A549 (cell line): ENCODE results near the gene GABRD. TPM values are rescaled to one million over a fixed set of nuclear protein-coding genes. Genes with fewer than 3 reads are reported as not detected.

ENCODE experiments used
- ATAC-seq, 2 experiments: fragments of 200-7000 bp in 1 of 2; fragments of >200 bp in 1 of 2; cut with Nextera tagmentation in 1 of 2; cut with Tn5 transposase in 1 of 2; 3 replicates each; pipeline versions ENCODE4 v1.8.0 to v1.9.1; 2018 to 2020; ENCODE audit warnings: mild to moderate bottlenecking in 1 of 2, moderate library complexity in 1 of 2
- CTCF ChIA-PET: fragments of 300-600 bp; sonication (Branson Sonifier 250); formaldehyde crosslinking; extraction: SDS; loops from one replicate; lab custom pipeline; 2021; ENCODE audit warnings: antibody characterized with exemption, inconsistent platforms; lab: Yijun Ruan, JAX
- POLR2A ChIA-PET: fragments of 350-600 bp; formaldehyde crosslinking; extraction: SDS; loops from one replicate; lab custom pipeline; 2021; ENCODE audit warnings: antibody characterized with exemption, inconsistent platforms; lab: Yijun Ruan, JAX
- DNase-seq, 2 experiments: peaks; one replicate each; pipeline versions ENCODE4 v3.0.0 to v3.0.0-alpha.2; 2011 to 2016; ENCODE audit warnings: low read depth in 1 of 2, low spot score in 1 of 2
- FAIRE-seq: peaks from 2 replicates; lab custom pipeline; 2011; peaks lifted over from hg19 to GRCh38; lab: Jason Lieb, UNC
- H3K27ac ChIP-seq, 2 experiments: fragments of >200 bp; sonication (Bioruptor Twin); formaldehyde crosslinking; 3 replicates each; pipeline ENCODE4 v1.5.1; 2016 to 2017
- H3K4me1 ChIP-seq: fragments of >200 bp; sonication (Bioruptor Twin); formaldehyde crosslinking; 3 replicates; pipeline ENCODE4 v1.6.1; 2016
- H3K4me2 ChIP-seq: fragments of >200 bp; sonication (Bioruptor Twin); formaldehyde crosslinking; 3 replicates; pipeline ENCODE4 v1.6.1; 2016
- H3K4me3 ChIP-seq: fragments of >200 bp; sonication (Bioruptor Twin); formaldehyde crosslinking; 3 replicates; pipeline ENCODE4 v1.5.1; 2016
- H3K9me3 ChIP-seq: fragments of >200 bp; sonication (Bioruptor Twin); formaldehyde crosslinking; 3 replicates; pipeline ENCODE4 v1.6.1; 2016
- CHD2 ChIP-seq: fragments of 150-350 bp; IDR thresholded peaks from 2 replicates; pipeline ENCODE4 v1.6.1; 2014; ENCODE audit warnings: low read length; ENCODE audit not compliant: partially characterized antibody
- CHD4 ChIP-seq: fragments of 200-600 bp; sonication (generic); IDR thresholded peaks from 2 replicates; pipeline ENCODE4 v1.6.1; 2016; ENCODE audit warnings: antibody characterized with exemption, mild to moderate bottlenecking, borderline replicate concordance
- EHF ChIP-seq: fragments of 250-450 bp; sonication (Bioruptor Pico); IDR thresholded peaks from 2 replicates; pipeline ENCODE4 v1.5.0; 2020; ENCODE audit warnings: mild to moderate bottlenecking
- EP300 ChIP-seq, 2 experiments: fragments of >200 bp; sonication (Bioruptor Twin); formaldehyde crosslinking; IDR thresholded peaks; 2 replicates in 1 of 2; 3 replicates in 1 of 2; pipeline ENCODE4 v1.6.1; 2016 to 2017
- FOSB ChIP-seq: fragments of 250-450 bp; sonication (Bioruptor Pico); IDR thresholded peaks from 2 replicates; pipeline ENCODE4 v1.5.0; 2020; ENCODE audit warnings: mild to moderate bottlenecking, moderate library complexity
- HOXA7 ChIP-seq: fragments of 250-450 bp; sonication (Bioruptor Pico); IDR thresholded peaks from 2 replicates; pipeline ENCODE4 v1.5.0; 2020; ENCODE audit warnings: mild to moderate bottlenecking, moderate library complexity
- HOXB13 ChIP-seq: fragments of 250-450 bp; sonication (Bioruptor Pico); IDR thresholded peaks from 2 replicates; pipeline ENCODE4 v1.5.0; 2020; ENCODE audit warnings: low read depth, mild to moderate bottlenecking, moderate library complexity
- HOXB5 ChIP-seq: fragments of 250-450 bp; sonication (Bioruptor Pico); IDR thresholded peaks from 2 replicates; pipeline ENCODE4 v1.5.0; 2020; ENCODE audit warnings: mild to moderate bottlenecking, moderate library complexity
- MAZ ChIP-seq: fragments of 150-350 bp; IDR thresholded peaks from 2 replicates; pipeline ENCODE4 v1.6.1; 2014; ENCODE audit warnings: antibody characterized with exemption, low read depth, low read length, borderline replicate concordance
- MYC ChIP-seq: IDR thresholded peaks from 2 replicates; pipeline ENCODE4 v1.6.1; 2012; ENCODE audit warnings: mild to moderate bottlenecking, inconsistent platforms, low read length, improper control_type of control experiment, borderline replicate concordance
- POLR2A ChIP-seq: IDR thresholded peaks from 2 replicates; pipeline ENCODE4 v1.6.1; 2012; ENCODE audit warnings: mild to moderate bottlenecking, low read length
- RAD21 ChIP-seq, 2 experiments: fragments of >200 bp in 1 of 2; sonication (Bioruptor Twin) in 1 of 2; formaldehyde crosslinking in 1 of 2; IDR thresholded peaks in 1 of 2; conservative IDR thresholded peaks in 1 of 2; 2 replicates in 1 of 2; 3 replicates in 1 of 2; pipeline ENCODE4 v1.6.1; 2012 to 2018; ENCODE audit warnings: inconsistent platforms in 1 of 2
- RCOR1 ChIP-seq: fragments of 150-350 bp; IDR thresholded peaks from 2 replicates; pipeline ENCODE4 v1.6.1; 2014; ENCODE audit warnings: antibody characterized with exemption, low read length, low read depth
- SREBF2 ChIP-seq: fragments of 450-650 bp; IDR thresholded peaks from 2 replicates; pipeline ENCODE4 v1.6.1; 2014; ENCODE audit warnings: mild to moderate bottlenecking, moderate library complexity
- ZFP36 ChIP-seq: fragments of 450-650 bp; IDR thresholded peaks from 2 replicates; pipeline ENCODE4 v1.6.1; 2014; ENCODE audit warnings: borderline replicate concordance; ENCODE audit not compliant: partially characterized antibody
- ZNF302 ChIP-seq: fragments of 250-450 bp; sonication (Bioruptor Pico); IDR thresholded peaks from 2 replicates; pipeline ENCODE4 v1.9.0; 2021; ENCODE audit warnings: inconsistent platforms, mild to moderate bottlenecking, moderate library complexity
- WGBS: methylation state at CpG from one replicate; pipeline ENCODE4 v1.1.6; 2017; ENCODE audit errors: missing lambda C conversion rate; 5-methylcytosine and 5-hydroxymethylcytosine counted together
- polyA plus RNA-seq, 4 experiments: library from polyadenylated mRNA; depleted of rRNA in 3 of 4; stranded (reverse); fragments of >200 nt; fragmentation: RNase III in 1 of 4; extraction: RNeasy Plus Mini Kit Qiagen cat#74134 plus additional on column Dnase treatment in 1 of 4; gene quantifications; 2 replicates in 3 of 4; 3 replicates in 1 of 4; pipeline ENCODE4 v1.2.3, GENCODE V29; 2011 to 2017
- TF ChIP-seq, protein P1 (sequence below): fragments of 250-450 bp; sonication (Bioruptor Pico); IDR thresholded peaks from 2 replicates; pipeline ENCODE4 v1.5.0; 2021; ENCODE audit warnings: mild to moderate bottlenecking, moderate library complexity, borderline replicate concordance
- TF ChIP-seq, protein P2 (sequence below): fragments of 200-600 bp; sonication (generic); IDR thresholded peaks from 2 replicates; pipeline ENCODE4 v1.6.1; 2016; ENCODE audit warnings: antibody characterized with exemption, mild to moderate bottlenecking, moderate library complexity
- TF ChIP-seq, protein P3 (sequence below): fragments of 250-450 bp; sonication (Bioruptor Pico); IDR thresholded peaks from 2 replicates; pipeline ENCODE4 v1.5.0; 2020; ENCODE audit warnings: low read depth, mild to moderate bottlenecking, moderate library complexity
- TF ChIP-seq, protein P4 (sequence below): IDR thresholded peaks from 2 replicates; pipeline ENCODE4 v1.6.1; 2012
- TF ChIP-seq, protein P5 (sequence below): fragments of 450-650 bp; IDR thresholded peaks from 2 replicates; pipeline ENCODE4 v1.6.1; 2014; ENCODE audit warnings: antibody characterized with exemption

Gene GABRD
- polyA plus RNA-seq, 2 of the 4 experiments (the other 2 are of a cell fraction) = 0.12 to 0.52 TPM

DNA sequence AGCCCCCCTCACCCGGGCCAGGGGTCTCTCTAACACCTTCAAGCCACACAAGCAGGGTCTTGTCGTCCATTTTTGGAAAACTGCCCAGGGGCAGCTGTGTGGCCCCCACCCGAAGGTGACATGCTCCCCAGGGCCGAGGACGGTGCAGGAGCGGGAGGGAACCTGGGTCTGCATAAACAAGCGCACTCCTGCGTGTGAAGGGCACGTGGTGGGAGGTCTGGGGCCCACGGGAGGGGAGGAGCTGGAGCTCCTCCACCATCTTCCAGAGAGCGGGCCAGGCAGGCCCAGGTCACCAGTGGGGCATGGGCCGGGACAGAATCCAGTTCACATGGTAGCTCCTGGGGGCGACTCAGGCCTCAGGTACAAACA is 32.0 kb upstream of the GABRD start:
- ChIA-PET POLR2A (no interaction called here), CTCF (no interaction called here)
- no peak for ATAC-seq

DNA sequence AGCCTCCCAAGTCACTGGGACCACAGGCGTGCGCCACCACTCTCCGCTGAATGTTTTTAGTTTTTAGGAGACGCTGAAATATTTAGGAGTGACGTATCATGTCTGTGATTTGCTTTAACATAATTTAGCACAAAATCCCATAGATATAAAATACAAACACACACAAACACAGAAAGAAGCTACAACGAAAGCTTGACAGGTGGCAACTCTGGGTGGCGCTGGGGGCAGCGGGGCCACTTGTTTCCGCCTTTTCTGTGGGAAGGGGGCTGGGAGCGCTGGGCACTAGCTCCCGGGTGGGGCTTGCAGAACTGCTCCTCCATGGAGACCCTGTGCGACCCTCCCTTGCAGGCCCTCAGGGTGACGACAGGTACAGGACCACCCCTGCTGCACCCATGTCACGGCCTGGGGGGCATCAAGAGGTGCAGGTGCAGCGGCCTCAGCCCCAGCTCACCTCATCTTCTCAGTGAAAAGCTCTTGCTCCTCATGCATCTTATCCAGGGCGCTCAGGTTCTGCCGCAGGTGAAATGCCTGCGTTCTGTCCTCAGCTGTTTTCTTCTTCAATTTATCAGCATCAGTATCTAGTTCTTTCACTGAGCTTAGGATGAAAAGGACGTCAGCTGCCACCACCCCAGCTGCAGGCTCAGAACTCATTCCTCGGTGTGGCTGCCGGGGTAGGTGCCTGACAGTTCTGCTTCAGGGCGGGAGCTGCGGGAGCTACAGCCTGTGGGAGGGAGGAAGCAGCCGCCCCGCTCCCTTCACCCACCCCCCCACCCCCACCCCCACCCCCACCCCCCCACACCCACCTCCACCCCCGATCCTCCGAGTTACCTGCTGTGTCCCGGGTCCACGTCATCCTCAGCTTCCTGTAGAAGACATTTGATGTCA is 30.8 kb upstream of the GABRD start:
- CTCF ChIA-PET = interaction anchor here (1.3 kb wide), 1 partner anchor 28 kb away, joined by 3 read pairs; no protein-coding TSS in a partner anchor
- FAIRE-seq = no peak
- no peak for DNase-seq
- Histone ChIP-seq H3K4me3 (no peak overlapping the region), H3K4me2 (no peak overlapping the region), H3K4me1 (no peaks in the 10 kb centered on the region), H3K9me3 (no peaks in the 10 kb centered on the region), H3K27ac (no peak overlapping the region)
- POLR2A ChIA-PET = interaction anchor here (0.7 kb wide), 1 partner anchor 33 kb away, joined by 4 read pairs; no protein-coding TSS in a partner anchor
- no peak for ATAC-seq
- 57% methylated on average over 21 of the region's 29 CpGs for WGBS
- TF ChIP-seq RCOR1 = no peak
- TF ChIP-seq, protein P1, sequence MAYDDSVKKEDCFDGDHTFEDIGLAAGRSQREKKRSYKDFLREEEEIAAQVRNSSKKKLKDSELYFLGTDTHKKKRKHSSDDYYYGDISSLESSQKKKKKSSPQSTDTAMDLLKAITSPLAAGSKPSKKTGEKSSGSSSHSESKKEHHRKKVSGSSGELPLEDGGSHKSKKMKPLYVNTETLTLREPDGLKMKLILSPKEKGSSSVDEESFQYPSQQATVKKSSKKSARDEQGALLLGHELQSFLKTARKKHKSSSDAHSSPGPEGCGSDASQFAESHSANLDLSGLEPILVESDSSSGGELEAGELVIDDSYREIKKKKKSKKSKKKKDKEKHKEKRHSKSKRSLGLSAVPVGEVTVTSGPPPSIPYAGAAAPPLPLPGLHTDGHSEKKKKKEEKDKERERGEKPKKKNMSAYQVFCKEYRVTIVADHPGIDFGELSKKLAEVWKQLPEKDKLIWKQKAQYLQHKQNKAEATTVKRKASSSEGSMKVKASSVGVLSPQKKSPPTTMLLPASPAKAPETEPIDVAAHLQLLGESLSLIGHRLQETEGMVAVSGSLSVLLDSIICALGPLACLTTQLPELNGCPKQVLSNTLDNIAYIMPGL (CRISPR knock-in tag) = no peak
- TF ChIP-seq HOXB13 = no peak
- TF ChIP-seq CHD2 = no peak
- no peak for TF ChIP-seq MYC
- TF ChIP-seq MAZ = no peak
- TF ChIP-seq ZNF302 (CRISPR knock-in tag) = no peak
- no peak for TF ChIP-seq FOSB (CRISPR knock-in tag)
- no peak for TF ChIP-seq POLR2A
- TF ChIP-seq RAD21 (conservative IDR thresholded peaks at IDR 0.05 in 1 of 2, IDR thresholded peaks at IDR 0.05 in 1 of 2) = no peak

More for the DNA sequence above, 32.0 kb upstream of the GABRD start:
- H3K4me1 ChIP-seq = no peaks in the 10 kb centered on the region
- no peak overlapping the region for H3K4me3 ChIP-seq
- DNase-seq = no peak
- no peaks in the 10 kb centered on the region for H3K9me3 ChIP-seq
- no peak overlapping the region for H3K27ac ChIP-seq
- no peak for FAIRE-seq
- TF ChIP-seq CHD4 = no peak
- TF ChIP-seq EP300 (IDR thresholded peaks at IDR 0.05) = no peak
- no peak overlapping the region for H3K4me2 ChIP-seq
- 66% methylated on average over 10 of the region's 13 CpGs for WGBS

DNA sequence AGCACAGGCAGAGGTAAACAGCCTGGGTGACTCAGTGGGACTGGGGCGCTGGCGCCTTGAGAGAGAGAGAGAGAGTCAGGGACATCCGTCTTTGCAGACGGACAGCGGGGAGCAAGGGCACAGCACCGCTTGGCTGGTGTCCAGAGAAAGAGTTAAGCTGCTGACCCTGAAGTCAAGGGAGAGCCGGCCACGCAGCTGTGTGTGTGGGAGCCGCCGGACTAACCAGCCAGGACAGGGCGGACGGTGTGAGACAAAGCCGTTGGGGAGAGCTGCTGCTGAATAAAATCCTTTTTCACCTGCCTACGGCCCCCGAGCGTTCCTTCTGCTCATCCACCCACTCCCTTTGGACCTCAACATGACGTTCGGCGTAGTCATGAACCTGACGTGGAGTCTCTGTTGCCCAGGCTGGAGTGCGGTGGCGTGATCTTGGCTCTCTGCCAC is 30.0 kb upstream of the GABRD start:
- WGBS = 75% methylated on average over 22 of the region's 22 CpGs
- FAIRE-seq = no peak
- no peak overlapping the region for H3K4me3 ChIP-seq
- CTCF ChIA-PET = interaction anchor here (1.3 kb wide), 1 partner anchor 29 kb away, joined by 3 read pairs; no protein-coding TSS in a partner anchor
- ATAC-seq = no peak
- H3K4me1 ChIP-seq = no peaks in the 10 kb centered on the region
- no peaks in the 10 kb centered on the region for H3K9me3 ChIP-seq
- POLR2A ChIA-PET = interaction anchor here (0.7 kb wide), 1 partner anchor 34 kb away, joined by 4 read pairs; no protein-coding TSS in a partner anchor
- no peak overlapping the region for H3K4me2 ChIP-seq
- no peak for TF ChIP-seq EHF (CRISPR knock-in tag)
- TF ChIP-seq, protein P2, sequence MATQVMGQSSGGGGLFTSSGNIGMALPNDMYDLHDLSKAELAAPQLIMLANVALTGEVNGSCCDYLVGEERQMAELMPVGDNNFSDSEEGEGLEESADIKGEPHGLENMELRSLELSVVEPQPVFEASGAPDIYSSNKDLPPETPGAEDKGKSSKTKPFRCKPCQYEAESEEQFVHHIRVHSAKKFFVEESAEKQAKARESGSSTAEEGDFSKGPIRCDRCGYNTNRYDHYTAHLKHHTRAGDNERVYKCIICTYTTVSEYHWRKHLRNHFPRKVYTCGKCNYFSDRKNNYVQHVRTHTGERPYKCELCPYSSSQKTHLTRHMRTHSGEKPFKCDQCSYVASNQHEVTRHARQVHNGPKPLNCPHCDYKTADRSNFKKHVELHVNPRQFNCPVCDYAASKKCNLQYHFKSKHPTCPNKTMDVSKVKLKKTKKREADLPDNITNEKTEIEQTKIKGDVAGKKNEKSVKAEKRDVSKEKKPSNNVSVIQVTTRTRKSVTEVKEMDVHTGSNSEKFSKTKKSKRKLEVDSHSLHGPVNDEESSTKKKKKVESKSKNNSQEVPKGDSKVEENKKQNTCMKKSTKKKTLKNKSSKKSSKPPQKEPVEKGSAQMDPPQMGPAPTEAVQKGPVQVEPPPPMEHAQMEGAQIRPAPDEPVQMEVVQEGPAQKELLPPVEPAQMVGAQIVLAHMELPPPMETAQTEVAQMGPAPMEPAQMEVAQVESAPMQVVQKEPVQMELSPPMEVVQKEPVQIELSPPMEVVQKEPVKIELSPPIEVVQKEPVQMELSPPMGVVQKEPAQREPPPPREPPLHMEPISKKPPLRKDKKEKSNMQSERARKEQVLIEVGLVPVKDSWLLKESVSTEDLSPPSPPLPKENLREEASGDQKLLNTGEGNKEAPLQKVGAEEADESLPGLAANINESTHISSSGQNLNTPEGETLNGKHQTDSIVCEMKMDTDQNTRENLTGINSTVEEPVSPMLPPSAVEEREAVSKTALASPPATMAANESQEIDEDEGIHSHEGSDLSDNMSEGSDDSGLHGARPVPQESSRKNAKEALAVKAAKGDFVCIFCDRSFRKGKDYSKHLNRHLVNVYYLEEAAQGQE = no peak
- no peak for TF ChIP-seq SREBF2
- TF ChIP-seq, protein P3, sequence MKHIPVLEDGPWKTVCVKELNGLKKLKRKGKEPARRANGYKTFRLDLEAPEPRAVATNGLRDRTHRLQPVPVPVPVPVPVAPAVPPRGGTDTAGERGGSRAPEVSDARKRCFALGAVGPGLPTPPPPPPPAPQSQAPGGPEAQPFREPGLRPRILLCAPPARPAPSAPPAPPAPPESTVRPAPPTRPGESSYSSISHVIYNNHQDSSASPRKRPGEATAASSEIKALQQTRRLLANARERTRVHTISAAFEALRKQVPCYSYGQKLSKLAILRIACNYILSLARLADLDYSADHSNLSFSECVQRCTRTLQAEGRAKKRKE = no peak
- no peak for TF ChIP-seq CHD4
- TF ChIP-seq EP300 (IDR thresholded peaks at IDR 0.05) = no peak
- TF ChIP-seq, protein P4, sequence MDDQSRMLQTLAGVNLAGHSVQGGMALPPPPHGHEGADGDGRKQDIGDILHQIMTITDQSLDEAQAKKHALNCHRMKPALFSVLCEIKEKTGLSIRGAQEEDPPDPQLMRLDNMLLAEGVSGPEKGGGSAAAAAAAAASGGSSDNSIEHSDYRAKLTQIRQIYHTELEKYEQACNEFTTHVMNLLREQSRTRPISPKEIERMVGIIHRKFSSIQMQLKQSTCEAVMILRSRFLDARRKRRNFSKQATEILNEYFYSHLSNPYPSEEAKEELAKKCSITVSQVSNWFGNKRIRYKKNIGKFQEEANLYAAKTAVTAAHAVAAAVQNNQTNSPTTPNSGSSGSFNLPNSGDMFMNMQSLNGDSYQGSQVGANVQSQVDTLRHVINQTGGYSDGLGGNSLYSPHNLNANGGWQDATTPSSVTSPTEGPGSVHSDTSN = no peak
- TF ChIP-seq ZFP36 = no peak
- TF ChIP-seq HOXA7 (CRISPR knock-in tag) = no peak
- TF ChIP-seq, protein P5, sequence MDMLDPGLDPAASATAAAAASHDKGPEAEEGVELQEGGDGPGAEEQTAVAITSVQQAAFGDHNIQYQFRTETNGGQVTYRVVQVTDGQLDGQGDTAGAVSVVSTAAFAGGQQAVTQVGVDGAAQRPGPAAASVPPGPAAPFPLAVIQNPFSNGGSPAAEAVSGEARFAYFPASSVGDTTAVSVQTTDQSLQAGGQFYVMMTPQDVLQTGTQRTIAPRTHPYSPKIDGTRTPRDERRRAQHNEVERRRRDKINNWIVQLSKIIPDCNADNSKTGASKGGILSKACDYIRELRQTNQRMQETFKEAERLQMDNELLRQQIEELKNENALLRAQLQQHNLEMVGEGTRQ = no peak
- no peak for TF ChIP-seq HOXB5
- no peak for DNase-seq
- no peak overlapping the region for H3K27ac ChIP-seq
